Uterus (tissue), 2 donors: ENCODE data around the gene TBC1D5.

Experiments used
- POLR2A ChIP-seq, 2 donors: fragments of 450-650 bp; IDR thresholded peaks; one replicate each; pipeline ENCODE4 v1.6.1; 2016; ENCODE audit warnings: antibody characterized with exemption in 2 of 2, mild to moderate bottlenecking in 1 of 2, moderate library complexity in 1 of 2
- TF ChIP-seq, protein P1 (sequence below), 4 experiments: fragments of 200-600 bp in 2 of 4; fragments of 450-650 bp in 2 of 4; sonication (generic) in 2 of 4; IDR thresholded peaks; one replicate each; pipeline ENCODE4 v1.5.1; 2016 to 2019; ENCODE audit warnings: antibody characterized with exemption in 4 of 4, mild to moderate bottlenecking in 2 of 4, moderate library complexity in 1 of 4

DNA sequence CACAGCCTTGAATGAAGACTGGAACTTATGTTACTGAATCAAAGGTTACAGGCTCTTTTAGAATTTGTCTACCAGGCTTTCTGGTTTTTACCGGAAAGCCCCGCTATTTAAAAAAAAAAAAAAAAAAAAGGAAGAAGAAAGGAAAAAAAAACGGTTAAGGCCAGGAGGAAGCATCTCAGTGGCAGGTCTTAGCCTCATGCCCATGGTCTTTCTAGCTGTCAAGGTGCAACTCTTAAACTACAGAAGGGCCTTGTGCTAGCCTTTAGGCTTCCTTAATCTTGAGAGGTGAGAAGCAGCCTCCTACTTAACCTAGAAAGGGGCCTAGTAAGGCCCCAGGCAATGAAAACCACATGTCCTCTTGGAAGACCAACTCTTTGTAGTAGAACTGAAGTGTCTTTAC is 77.5 kb downstream of the TBC1D5 start:
- TF ChIP-seq POLR2A (IDR thresholded peaks at IDR 0.05) = no peak
- TF ChIP-seq, protein P1, sequence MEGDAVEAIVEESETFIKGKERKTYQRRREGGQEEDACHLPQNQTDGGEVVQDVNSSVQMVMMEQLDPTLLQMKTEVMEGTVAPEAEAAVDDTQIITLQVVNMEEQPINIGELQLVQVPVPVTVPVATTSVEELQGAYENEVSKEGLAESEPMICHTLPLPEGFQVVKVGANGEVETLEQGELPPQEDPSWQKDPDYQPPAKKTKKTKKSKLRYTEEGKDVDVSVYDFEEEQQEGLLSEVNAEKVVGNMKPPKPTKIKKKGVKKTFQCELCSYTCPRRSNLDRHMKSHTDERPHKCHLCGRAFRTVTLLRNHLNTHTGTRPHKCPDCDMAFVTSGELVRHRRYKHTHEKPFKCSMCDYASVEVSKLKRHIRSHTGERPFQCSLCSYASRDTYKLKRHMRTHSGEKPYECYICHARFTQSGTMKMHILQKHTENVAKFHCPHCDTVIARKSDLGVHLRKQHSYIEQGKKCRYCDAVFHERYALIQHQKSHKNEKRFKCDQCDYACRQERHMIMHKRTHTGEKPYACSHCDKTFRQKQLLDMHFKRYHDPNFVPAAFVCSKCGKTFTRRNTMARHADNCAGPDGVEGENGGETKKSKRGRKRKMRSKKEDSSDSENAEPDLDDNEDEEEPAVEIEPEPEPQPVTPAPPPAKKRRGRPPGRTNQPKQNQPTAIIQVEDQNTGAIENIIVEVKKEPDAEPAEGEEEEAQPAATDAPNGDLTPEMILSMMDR (IDR thresholded peaks at IDR 0.05) = no peak
